ENCODE measurements around the gene TNK2. TPM values are rescaled to one million over a fixed set of nuclear protein-coding genes. Genes with fewer than 3 reads are reported as not detected.
A peak's percentile ranks its signal among the peaks of the same experiment; 100 is the strongest.
"Not testable (repeated sequence)": the region's sequence is repeated elsewhere in the genome, so short reads cannot be mapped to it uniquely, and the experiment has no call there.

TNK2 gene
- total RNA-seq, 1 donor from 2014 or later: 35.5 TPM

DNA sequence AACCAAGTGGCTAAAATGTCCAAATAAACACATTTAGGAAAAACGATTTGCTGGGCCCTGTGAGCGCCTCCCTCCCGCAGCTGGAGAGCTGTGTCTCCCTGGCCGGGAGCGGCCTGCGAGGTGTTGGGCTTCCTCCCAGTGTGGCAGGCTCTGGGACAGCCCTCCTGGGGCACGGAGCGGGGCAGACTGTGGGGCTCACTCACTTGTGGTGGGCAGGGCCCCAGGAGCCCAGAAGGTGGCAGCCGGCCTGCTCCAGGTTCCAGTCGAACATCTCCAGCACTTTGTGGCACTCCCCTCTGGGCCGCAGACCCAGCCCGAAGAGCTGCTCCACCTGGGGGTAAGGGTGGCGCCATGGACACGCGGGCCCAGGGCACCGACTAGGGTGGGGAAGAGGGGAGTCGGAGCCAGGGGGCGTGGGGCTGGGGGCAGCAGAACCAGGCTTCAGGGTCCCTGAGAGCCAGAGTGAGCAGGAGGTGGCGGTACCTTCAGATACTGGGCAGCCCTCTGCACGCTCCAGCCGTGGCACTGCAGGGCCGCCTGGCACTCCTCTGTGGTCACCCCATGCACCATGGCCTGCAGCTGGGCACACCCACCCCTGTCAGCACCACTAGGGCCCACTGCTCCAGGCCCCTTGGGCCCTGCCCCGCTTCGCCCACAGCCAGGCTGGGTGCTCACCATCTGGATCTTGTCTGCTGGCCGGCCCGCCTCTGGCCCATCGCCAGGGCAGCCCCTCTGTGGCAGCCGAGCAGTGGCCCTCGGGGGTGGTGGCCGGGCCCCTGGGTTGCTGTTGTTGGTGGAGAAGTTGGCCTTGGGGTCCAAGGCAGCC, 41.5 kb downstream of the TNK2 start:
- H3K4me3 Mint-ChIP-seq (ENCODE audit: unreplicated experiment): no peak overlapping the region
- TF ChIP-seq, protein P1, sequence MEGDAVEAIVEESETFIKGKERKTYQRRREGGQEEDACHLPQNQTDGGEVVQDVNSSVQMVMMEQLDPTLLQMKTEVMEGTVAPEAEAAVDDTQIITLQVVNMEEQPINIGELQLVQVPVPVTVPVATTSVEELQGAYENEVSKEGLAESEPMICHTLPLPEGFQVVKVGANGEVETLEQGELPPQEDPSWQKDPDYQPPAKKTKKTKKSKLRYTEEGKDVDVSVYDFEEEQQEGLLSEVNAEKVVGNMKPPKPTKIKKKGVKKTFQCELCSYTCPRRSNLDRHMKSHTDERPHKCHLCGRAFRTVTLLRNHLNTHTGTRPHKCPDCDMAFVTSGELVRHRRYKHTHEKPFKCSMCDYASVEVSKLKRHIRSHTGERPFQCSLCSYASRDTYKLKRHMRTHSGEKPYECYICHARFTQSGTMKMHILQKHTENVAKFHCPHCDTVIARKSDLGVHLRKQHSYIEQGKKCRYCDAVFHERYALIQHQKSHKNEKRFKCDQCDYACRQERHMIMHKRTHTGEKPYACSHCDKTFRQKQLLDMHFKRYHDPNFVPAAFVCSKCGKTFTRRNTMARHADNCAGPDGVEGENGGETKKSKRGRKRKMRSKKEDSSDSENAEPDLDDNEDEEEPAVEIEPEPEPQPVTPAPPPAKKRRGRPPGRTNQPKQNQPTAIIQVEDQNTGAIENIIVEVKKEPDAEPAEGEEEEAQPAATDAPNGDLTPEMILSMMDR (IDR thresholded peaks at IDR 0.05): no peak
- H3K27ac Mint-ChIP-seq (ENCODE audit: unreplicated experiment): no peak overlapping the region
- peaks cover 6% of the 10 kb centered on the region for H3K4me1 Mint-ChIP-seq (ENCODE audit: low read depth)
- H3K36me3 Mint-ChIP-seq (ENCODE audit: low read depth): peaks cover 8% of the 10 kb centered on the region
- no peaks in the 10 kb centered on the region for H3K27me3 Mint-ChIP-seq (ENCODE audit: low read depth)
- H3K9me3 Mint-ChIP-seq (ENCODE audit: low read depth): no peaks in the 10 kb centered on the region
- DNase-seq (ENCODE audit: low spot score): peak; percentile 87

DNA sequence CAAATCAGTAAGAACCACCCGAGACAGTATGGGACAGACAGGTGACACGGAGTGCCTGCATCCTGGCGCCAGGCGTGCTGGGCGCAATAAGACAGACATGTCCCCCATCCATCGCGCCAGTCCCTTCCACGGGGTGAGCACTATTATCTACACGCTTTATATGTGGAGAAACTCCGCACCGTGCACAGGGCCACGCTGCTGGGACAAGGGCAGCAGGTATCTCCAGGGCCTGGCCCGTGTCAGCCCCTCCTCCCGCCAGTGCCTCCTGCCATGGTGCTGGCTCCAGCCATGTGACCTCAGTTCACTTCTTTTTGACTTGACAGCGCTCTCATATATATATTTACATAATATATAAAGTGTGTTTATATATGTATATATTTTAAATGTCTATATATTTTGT, 42.6 kb downstream of the TNK2 start:
- TF ChIP-seq, protein P1 (IDR thresholded peaks at IDR 0.05): no peak
- DNase-seq (ENCODE audit: low spot score): peak; percentile 83
- Mint-ChIP-seq H3K9me3 (ENCODE audit: low read depth) (no peaks in the 10 kb centered on the region), H3K4me1 (ENCODE audit: low read depth) (peaks cover 6% of the 10 kb centered on the region), H3K4me3 (ENCODE audit: unreplicated experiment) (no peak overlapping the region), H3K27me3 (ENCODE audit: low read depth) (no peaks in the 10 kb centered on the region), H3K36me3 (ENCODE audit: low read depth) (peaks cover 8% of the 10 kb centered on the region), H3K27ac (ENCODE audit: unreplicated experiment) (no peak overlapping the region)

DNA sequence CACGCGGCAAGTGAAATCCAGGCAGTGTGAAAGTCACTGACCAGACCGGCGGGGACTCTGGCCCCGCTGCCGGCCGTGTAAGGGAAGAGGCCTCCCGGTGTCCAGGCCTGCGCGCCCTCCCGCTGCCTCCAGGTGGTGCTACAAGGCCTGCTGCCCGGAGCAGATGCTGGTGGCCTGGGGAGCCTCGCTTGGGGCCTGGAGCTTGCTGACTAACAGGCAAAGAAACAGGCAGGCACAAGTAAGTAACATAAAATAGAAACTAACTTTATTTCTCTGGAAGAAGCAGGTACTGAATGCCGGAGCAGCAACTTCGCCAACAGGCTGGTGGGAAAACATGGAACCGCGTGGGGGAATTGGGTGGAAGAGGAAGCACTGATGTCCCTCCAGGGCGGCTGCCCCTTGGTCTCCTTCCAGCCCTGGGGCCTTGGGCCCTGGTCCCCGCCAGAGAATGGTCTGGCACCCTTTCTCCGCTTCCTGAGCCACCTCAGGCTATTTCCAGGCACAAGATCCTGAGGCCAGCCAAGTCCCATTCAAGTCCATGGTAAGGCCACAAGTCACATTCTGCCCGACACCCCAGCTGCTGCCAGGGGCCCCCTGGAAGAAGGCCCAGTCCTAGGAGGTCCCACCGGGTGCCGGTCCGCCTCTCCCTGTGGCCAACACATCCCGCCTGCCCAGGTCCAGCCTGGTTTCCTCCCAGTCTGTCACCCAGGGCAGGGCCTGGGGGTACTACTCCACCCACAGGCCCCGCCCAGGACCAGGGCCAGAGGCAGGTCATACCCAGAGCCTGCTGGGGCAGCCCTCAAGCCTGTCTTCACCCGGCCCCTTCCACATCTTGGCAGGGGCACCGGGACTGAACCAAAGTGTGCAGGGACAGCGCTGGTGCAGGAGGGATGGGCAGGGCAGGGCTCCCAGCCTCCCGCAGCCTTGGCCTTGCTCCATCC, 45.0 kb downstream of the TNK2 start:
- Mint-ChIP-seq H3K4me3 (ENCODE audit: unreplicated experiment) (no peak overlapping the region), H3K27ac (ENCODE audit: unreplicated experiment) (peak overlapping the region; percentile 84), H3K27me3 (ENCODE audit: low read depth) (no peaks in the 10 kb centered on the region)

DNA sequence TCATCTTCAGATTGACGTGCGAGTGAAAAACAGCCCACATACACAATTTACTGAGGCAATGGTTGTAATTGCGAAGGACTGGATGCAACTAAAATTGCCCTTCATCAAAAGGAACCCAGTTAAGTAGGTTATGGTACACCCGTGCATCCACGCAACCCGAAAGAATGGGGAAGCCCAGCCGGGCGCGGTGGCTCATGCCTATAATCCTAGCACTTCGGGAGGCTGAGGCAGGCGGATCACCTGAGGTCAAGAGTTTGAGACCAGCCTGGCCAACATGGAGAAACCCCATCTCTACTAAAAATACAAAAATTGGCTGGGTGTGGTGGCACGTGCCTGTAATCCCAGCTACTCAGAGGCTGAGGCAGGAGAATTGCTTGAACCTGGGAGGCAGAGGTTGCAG, 46.0 kb downstream of the TNK2 start:
- not testable (repeated sequence) for H3K36me3 Mint-ChIP-seq (ENCODE audit: low read depth); H3K9me3 Mint-ChIP-seq (ENCODE audit: low read depth); H3K27me3 Mint-ChIP-seq (ENCODE audit: low read depth); H3K27ac Mint-ChIP-seq (ENCODE audit: unreplicated experiment); H3K4me3 Mint-ChIP-seq (ENCODE audit: unreplicated experiment); H3K4me1 Mint-ChIP-seq (ENCODE audit: low read depth)
- peak; percentile 46 for DNase-seq (ENCODE audit: low spot score)

More for the DNA sequence above, 45.0 kb downstream of the TNK2 start:
- H3K9me3 Mint-ChIP-seq (ENCODE audit: low read depth): no peaks in the 10 kb centered on the region
- TF ChIP-seq, protein P1 (IDR thresholded peaks at IDR 0.05): peak; percentile 94
- H3K36me3 Mint-ChIP-seq (ENCODE audit: low read depth): peaks cover 4% of the 10 kb centered on the region
- DNase-seq (ENCODE audit: low spot score): peak; percentile 97
- peaks cover 6% of the 10 kb centered on the region for H3K4me1 Mint-ChIP-seq (ENCODE audit: low read depth)

DNA sequence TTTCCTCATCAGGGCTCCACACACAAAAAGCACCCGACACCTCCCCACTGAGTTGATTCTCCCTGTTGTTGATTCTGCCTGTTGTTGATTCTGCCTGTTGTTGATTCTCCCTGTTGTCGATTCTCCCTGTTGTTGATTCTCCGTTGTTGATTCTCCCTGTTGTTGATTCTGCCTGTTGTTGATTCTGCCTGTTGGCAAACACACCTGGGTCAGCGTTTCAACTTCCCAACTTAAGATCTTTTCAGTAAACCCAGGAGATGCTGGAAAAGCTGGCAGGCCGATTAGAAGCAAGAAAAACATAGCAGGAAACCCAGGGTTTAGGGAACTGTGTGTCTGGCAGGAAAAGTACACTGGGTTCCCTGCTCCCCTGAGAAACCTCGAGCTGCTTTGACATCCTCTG, 47.9 kb downstream of the TNK2 start:
- Mint-ChIP-seq H3K4me1 (ENCODE audit: low read depth) (peaks cover 6% of the 10 kb centered on the region), H3K27me3 (ENCODE audit: low read depth) (no peaks in the 10 kb centered on the region), H3K27ac (ENCODE audit: unreplicated experiment) (no peak overlapping the region), H3K4me3 (ENCODE audit: unreplicated experiment) (no peak overlapping the region), H3K9me3 (ENCODE audit: low read depth) (no peaks in the 10 kb centered on the region), H3K36me3 (ENCODE audit: low read depth) (peaks cover under 1% of the 10 kb centered on the region)
- TF ChIP-seq, protein P1 (IDR thresholded peaks at IDR 0.05): no peak
- DNase-seq (ENCODE audit: low spot score): no peak

All from chondrocyte (in vitro differentiated cells).